Lung microvascular endothelial cell (primary cell): ENCODE results near the gene RSPRY1. TPM values are rescaled to one million over a fixed set of nuclear protein-coding genes. Genes with fewer than 3 reads are reported as not detected.

Experiments used
- DNase-seq, 2 donors: peaks; one replicate each; pipeline versions ENCODE4 v3.0.0 to v3.0.0-alpha.2; 2010; ENCODE audit warnings: low read depth in 2 of 2
- total RNA-seq: library from RNA; depleted of rRNA; stranded (reverse); fragments of >200 nt; gene quantifications from 2 replicates; pipeline ENCODE4 v1.2.1, GENCODE V29; 2014

RSPRY1 gene
- total RNA-seq, 1 donor from 2014 or later = 33.7 TPM

- DNase-seq = no peak
Measured at GRCh38 chr16:57152096-57153093, 33.7 kb upstream of the RSPRY1 start.

DNA sequence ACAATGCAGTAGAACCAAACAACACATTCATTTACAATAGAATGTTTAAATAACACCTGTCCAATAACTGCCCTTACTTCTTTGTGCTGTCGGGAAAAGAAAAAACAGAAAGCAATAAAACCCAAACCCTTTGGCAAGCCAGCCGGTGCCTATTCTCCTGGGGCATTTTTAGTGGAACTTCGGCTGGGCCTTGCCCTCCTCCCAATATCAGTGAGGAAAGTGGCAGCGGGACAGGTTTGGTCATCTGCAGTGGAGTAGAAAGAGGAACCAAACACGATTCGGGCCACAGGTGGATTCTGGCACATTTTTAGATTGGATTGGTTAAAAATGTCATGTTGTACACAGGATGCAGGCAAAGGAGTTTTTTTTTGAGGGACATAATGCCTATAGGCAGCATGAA, 32.3 kb upstream of the RSPRY1 start:
- DNase-seq = no peak

- no peak for DNase-seq
Measured at GRCh38 chr16:57155702-57156350, 30.3 kb upstream of the RSPRY1 start.

DNA sequence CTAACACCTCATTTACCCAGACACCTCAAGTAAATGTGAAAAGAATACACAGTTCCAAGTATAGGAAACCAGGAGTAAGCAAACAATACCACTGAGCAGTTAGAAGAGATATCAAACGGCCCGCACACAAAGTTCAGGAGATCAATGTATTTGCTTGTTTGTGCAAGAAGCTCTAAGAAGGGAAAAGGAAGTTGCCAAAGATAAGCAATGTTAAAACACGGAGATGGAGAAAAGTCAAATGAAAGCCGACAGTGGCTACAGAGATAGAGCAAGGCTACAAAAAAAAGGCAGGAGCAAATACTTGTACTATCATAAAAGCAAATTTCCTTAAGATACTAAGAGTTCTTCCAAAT, 29.8 kb upstream of the RSPRY1 start:
- peak in 1 of 2 donors; percentile 21 for DNase-seq

DNA sequence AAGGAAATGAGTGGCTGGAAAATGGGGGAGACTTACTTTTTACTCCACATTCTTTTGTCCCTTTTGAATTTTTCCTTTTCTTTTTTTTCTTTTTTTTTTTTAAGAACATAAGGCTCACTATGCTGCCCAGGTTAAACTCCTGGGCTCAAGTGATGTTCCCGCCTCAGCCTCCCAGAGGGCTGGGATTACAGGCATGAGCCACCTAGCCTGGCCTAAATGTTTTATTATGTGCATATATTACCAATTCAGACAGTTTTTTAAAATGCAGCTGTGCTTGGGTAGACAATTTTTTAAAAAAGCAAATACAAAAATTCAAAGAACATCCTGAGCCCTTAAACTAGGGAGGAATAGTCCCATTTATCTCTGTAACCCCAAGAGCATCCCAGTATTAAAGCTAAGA, 28.6 kb upstream of the RSPRY1 start:
- no peak for DNase-seq

- DNase-seq = no peak
Measured at GRCh38 chr16:57159447-57159846, 26.7 kb upstream of the RSPRY1 start.

DNA sequence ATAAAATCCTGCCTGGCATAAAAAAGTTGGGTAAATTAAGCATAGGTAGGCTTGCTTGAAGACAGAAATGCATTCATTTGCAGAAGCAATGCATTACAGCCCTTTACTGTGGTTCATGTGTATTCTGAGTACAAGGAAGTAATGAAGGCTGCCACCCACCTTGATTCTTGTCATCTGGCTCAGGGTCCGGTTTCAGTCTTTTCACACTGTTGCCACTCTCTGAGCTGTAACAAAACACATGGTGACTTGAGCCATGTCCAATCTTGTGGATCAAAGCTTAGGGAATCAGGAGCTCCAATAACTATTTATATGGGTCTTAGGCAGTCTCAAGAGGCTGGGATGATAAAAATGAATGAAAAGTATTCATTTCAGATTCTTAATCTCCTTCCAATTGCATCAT, 22.3 kb upstream of the RSPRY1 start:
- no peak for DNase-seq

DNA sequence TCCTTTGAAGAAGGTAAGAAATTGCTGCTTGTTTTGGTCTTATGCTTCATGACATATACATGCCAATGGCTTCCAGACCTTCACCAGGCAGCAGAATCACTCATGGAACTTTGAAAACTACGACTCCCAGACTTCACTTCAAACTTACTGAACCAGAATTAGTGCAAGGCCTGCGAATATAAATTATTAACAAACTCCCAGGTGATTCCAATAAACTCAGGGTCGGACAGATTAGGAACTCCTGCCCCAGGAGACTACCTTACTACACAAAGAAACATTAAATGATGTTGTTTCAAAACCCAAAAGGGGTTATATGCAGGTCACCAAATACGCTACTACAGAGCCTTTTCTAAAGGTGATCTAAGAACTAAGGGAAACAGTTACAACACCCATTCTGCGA, 20.6 kb upstream of the RSPRY1 start:
- DNase-seq = no peak

DNA sequence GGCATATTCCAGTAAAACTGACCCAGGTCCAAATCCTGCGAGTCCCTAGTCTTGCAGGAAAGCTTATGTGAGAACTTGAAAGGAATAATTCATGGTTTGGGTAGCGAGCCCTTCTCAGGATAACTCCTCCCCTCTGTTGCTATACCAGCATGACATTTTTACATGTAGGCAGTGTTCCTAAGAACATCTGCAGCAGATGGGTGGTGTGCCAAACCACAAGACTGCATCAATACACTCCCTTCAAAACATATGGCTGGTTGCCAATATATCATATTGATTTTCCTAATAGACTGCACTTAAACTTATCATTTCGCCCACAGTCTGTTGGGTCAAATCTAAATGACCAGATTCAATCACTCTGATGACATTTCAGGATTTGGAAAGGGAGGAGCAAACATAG, 20.2 kb upstream of the RSPRY1 start:
- DNase-seq = peak in 1 of 2 donors; percentile 13

DNA sequence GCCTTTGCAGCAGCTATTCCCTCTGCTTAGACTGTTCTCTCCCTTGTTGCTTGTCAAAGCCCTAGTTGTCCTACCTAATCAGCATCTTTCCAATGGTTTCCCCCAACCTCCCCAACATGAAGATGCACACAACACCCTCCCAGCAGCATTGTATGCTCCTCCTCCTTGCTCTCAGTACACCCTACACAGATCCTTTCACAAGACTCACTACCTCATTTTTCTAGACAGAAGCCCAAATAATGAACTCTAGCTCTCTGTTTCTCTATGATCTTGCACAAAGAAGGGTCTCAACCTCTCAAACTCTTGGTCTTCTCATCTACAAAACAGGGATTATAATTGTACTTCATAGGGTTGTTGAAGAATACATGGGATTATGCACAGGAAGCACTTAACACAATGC, 19.7 kb upstream of the RSPRY1 start:
- no peak for DNase-seq

DNA sequence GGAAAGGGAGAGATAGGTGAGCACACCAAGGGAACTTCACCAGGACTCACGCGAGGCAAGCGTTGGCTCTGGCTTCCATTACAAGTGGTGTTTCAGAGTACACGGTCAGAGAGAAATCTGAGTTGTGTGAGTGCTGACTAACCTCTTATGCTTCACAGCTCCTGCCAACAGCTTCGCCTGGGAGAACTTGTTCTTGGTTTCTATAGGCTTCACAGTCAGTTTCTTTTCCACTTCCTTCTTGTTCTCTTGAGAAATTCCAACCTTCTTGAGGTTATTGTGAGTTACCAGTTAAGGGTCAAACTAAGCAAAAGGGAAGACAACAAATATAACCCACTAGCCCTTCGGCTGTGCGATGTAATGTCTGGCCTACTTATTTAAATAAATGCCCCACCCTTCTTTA, 19.2 kb upstream of the RSPRY1 start:
- DNase-seq = peak in 1 of 2 donors; percentile 45

DNA sequence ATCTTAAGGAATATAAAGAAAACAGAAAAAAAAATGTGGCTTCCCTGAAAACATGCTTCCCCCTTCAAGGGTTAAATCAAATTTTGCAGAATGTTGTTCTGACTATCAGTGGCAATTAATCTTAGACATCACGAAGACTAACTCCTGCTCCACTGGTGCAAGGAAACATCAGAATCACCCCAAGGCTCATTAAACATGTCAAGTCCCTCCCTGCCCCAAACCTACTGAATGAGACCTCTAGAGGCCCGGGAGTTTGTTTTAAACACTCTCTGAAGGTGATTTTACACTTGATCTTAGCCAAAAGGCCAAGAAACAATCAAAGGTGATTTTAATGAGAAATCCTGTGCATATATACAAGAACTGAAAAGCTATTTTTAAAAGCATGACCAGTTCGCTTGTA, 18.6 kb upstream of the RSPRY1 start:
- no peak for DNase-seq

DNA sequence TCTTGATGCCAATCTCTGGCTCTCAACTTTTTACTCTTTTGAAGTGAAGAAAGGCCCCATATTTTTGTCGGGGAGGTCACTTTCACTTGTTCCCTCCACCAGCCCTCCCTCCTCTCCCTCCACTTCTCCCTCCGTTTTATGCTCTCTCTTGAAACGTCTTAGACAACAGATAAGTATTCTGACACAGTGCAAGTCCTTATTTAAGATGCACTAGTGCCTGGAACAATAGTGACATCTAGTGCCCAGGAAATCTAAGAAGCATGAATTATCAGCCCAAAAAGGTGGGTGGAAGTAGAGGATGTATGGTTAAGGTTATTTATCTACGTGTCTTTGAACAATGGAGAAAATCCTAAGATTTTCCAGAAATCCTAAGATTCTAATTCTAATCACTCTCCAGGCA, 18.2 kb upstream of the RSPRY1 start:
- DNase-seq = peak; percentile 71 to 88

- no peak for DNase-seq
Measured at GRCh38 chr16:57169327-57169726, 16.8 kb upstream of the RSPRY1 start.

- DNase-seq = no peak
Measured at GRCh38 chr16:57172721-57173290, 13.3 kb upstream of the RSPRY1 start.

DNA sequence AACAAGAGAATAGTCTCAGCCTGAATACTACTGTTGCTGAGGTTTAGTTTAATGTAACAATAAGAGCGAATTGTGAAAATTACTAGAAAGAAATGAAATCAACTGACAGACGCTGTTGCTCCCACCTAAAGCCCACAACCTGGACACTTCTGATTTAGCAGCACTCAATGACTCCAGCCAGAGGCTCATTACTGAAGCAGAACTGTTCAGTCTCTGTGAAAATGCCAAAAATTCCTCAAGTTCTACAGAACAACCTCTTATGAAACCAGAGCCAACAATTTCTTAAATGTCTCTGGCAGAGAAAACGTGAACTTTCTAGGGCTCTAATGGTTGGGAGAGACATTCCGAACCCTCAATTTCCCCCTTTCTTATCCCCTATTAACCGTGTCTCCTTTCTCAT, 10.2 kb upstream of the RSPRY1 start:
- DNase-seq = no peak

DNA sequence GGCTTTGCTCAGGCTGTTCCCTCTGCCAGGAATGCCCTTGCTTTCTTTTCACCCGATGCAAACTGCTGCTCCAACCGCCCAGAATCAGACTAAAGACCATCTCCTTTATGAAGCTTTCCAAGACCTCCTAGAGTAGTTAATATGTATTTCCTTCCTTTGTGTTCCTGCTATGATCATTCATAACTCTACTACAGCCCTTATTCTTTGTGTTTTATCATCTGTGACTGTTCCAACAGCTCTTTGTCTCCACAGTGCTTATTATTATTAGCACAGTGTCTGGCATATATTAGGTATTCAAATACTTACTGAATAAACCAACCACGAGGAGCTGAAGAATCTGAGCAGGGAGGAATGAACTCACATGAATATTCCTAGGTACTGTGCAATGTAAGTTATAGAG, 7.9 kb upstream of the RSPRY1 start:
- peak in 1 of 2 donors; percentile 17 for DNase-seq

GRCh38 chr16:57178793-57179212, 7.3 kb upstream of the RSPRY1 start:
- DNase-seq = peak in 1 of 2 donors; percentile 17

DNA sequence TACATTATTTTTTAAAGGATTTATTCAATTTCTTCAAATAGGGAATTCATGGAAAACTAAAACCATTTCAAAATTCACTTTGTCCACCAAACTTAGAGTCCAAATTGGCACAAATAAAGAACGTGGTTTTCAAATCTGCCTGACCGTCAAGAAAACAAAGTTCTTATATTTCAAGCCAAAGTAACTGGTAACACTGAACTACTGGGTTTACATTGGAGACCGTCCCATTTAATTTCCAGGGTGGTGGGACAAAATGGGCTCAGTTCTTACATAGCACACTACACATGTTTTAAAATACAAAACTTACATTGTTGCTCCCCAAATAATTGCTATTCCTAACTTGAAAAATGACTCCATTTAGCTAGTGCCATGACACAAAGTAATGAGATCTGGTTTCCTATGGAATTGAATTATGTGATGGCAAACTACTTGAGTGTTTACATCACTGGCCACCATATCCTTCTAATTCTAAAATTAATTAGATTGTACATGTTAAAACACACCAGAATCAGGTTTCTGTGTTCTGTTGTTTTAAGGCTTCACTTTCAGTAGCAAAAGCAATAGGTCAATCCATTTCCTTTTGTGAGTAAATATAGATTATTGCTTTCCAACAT, 6.8 kb upstream of the RSPRY1 start:
- no peak for DNase-seq

DNA sequence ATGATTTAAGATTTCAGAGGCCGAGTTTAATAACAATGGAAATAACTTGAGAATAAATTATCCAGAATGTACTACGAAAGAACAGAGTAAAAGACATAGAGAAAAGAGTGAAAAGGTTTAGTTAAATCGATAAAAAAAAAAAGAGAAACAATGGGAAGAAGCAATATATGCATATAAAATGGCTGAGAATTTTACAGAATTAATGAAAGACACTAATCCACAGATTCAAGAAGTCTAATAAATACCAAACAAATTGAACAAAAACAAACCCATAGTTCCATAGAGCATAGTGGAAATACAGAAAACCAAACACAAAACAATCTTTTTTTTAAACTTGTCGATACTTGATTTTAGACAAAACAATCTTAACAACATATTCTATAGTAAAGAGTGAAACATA, 2.0 kb upstream of the RSPRY1 start:
- DNase-seq = no peak

- DNase-seq = no peak
Measured at GRCh38 chr16:57184887-57185445, 1.2 kb upstream of the RSPRY1 start.

GRCh38 chr16:57185446-57185944, 634 bp upstream of the RSPRY1 start:
- DNase-seq = peak; percentile 75 to 84
